GM19467 (cell line): ENCODE results near the gene EFNA3.
A peak's percentile ranks its signal among the peaks of the same experiment; 100 is the strongest.

Source experiments
- ATAC-seq: cut with Tn5 transposase; IDR thresholded peaks from one replicate; pipeline ENCODE4 v1.9.1; 2021; ENCODE audit warnings: mild to moderate bottlenecking, moderate library complexity; ENCODE audit not compliant: unreplicated experiment

Gene EFNA3

GRCh38 chr1:155048449-155049334, 29.9 kb upstream of the EFNA3 start:
- no peak for ATAC-seq

GRCh38 chr1:155049651-155050559, 28.7 kb upstream of the EFNA3 start:
- ATAC-seq = no peak

GRCh38 chr1:155050560-155051341, 27.9 kb upstream of the EFNA3 start, which contains the start of gene ADAM15:
Gene ADAM15, plus strand, starts transcription at chr1:155051316. Its CDS starts 71 bp downstream, at chr1:155051387.
- peak; percentile 46 for ATAC-seq

GRCh38 chr1:155051342-155051776, 27.3 kb upstream of the EFNA3 start:
- peak; percentile 25 for ATAC-seq

- ATAC-seq = no peak
Observed at GRCh38 chr1:155051777-155052398, 26.7 kb upstream of the EFNA3 start.

- ATAC-seq = no peak
Observed at GRCh38 chr1:155052439-155053395, 25.9 kb upstream of the EFNA3 start.

GRCh38 chr1:155053531-155054105, 25.0 kb upstream of the EFNA3 start:
- no peak for ATAC-seq

- ATAC-seq = no peak
Observed at GRCh38 chr1:155057104-155057503, 21.5 kb upstream of the EFNA3 start.

GRCh38 chr1:155057788-155058211, 20.8 kb upstream of the EFNA3 start:
- ATAC-seq = no peak

- no peak for ATAC-seq
Observed at GRCh38 chr1:155060736-155061135, 17.9 kb upstream of the EFNA3 start.

GRCh38 chr1:155061381-155062150, 17.1 kb upstream of the EFNA3 start:
- ATAC-seq = peak; percentile 43

- no peak for ATAC-seq
Observed at GRCh38 chr1:155062151-155062686, 16.4 kb upstream of the EFNA3 start.

GRCh38 chr1:155062702-155063411, 15.8 kb upstream of the EFNA3 start:
- no peak for ATAC-seq

GRCh38 chr1:155063550-155064110, 15.0 kb upstream of the EFNA3 start, which contains the start of gene EFNA4:
Gene EFNA4, plus strand, starts transcription at chr1:155063740. Its CDS starts 84 bp downstream, at chr1:155063824.
- peak; percentile 55 for ATAC-seq

- no peak for ATAC-seq
Observed at GRCh38 chr1:155064111-155064831, 14.4 kb upstream of the EFNA3 start.

GRCh38 chr1:155064832-155065429, 13.7 kb upstream of the EFNA3 start:
- no peak for ATAC-seq
